IMR-90 (cell line): Measurements from ENCODE around the gene HADHB. TPM values are rescaled to one million over a fixed set of nuclear protein-coding genes. Genes with fewer than 3 reads are reported as not detected.

Experiments used
- ATAC-seq: fragments of 200-7000 bp; cut with Tn5 transposase; 2 replicates; pipeline ENCODE4 v1.9.1; 2020; ENCODE audit warnings: low read depth, mild to moderate bottlenecking, moderate library complexity
- BruUV-seq: library from RNA; stranded (reverse); fragments of 400-500 nt; replicated peaks from 2 replicates; lab custom pipeline; 2021; lab: Mats Ljungman, UMichigan
- CTCF ChIA-PET: fragments of 300-600 bp; formaldehyde crosslinking; extraction: SDS; loops from one replicate; lab custom pipeline; 2021; ENCODE audit warnings: antibody characterized with exemption; lab: Yijun Ruan, JAX
- POLR2A ChIA-PET: fragments of 300-600 bp; sonication (Branson Sonifier 250); formaldehyde crosslinking; loops from one replicate; lab custom pipeline; 2022; ENCODE audit warnings: antibody characterized with exemption; ENCODE audit not compliant: unreplicated experiment; lab: Charles Lee
- DNase-seq: peaks from one replicate; pipeline ENCODE4 v3.0.0; 2013
- H2AFZ ChIP-seq: replicated peaks from 2 replicates; pipeline ENCODE3; 2013; ENCODE audit warnings: low read length, mild to moderate bottlenecking; ENCODE audit not compliant: poor library complexity
- H2AK5ac ChIP-seq: 2 replicates; pipeline ENCODE4 v1.6.1; 2013; ENCODE audit warnings: low read depth, low read length, inconsistent platforms
- H2AK9ac ChIP-seq: replicated peaks from 2 replicates; pipeline ENCODE3; 2013; ENCODE audit warnings: mild to moderate bottlenecking, low read depth, low read length, moderate library complexity; ENCODE audit not compliant: poor library complexity
- H2BK120ac ChIP-seq: 2 replicates; pipeline ENCODE4 v1.6.1; 2013; ENCODE audit warnings: low read depth, low read length, inconsistent platforms
- H2BK15ac ChIP-seq: 3 replicates; pipeline ENCODE4 v1.6.1; 2013; ENCODE audit warnings: low read depth, low read length, inconsistent platforms
- H2BK20ac ChIP-seq: 2 replicates; pipeline ENCODE4 v1.6.1; 2013; ENCODE audit warnings: low read depth, mild to moderate bottlenecking, inconsistent platforms, low read length, moderate library complexity
- H2BK5ac ChIP-seq: 2 replicates; pipeline ENCODE4 v1.6.1; 2013; ENCODE audit warnings: mild to moderate bottlenecking, low read depth, low read length, inconsistent platforms; ENCODE audit not compliant: poor library complexity, severe bottlenecking
- H3K14ac ChIP-seq: replicated peaks from 2 replicates; pipeline ENCODE4 v1.6.1; 2013; ENCODE audit warnings: low read depth, low read length, inconsistent platforms
- H3K18ac ChIP-seq: 2 replicates; pipeline ENCODE4 v1.6.1; 2013; ENCODE audit warnings: low read depth, low read length, control low read depth
- H3K23ac ChIP-seq: 2 replicates; pipeline ENCODE4 v1.6.1; 2013; ENCODE audit warnings: low read depth, low read length, inconsistent platforms
- H3K27ac ChIP-seq: 2 replicates; pipeline ENCODE4 v1.5.1; 2013; ENCODE audit warnings: mild to moderate bottlenecking, control low read depth, low read length; ENCODE audit not compliant: insufficient read depth
- H3K27me3 ChIP-seq: 2 replicates; pipeline ENCODE4 v1.6.1; 2013; ENCODE audit warnings: low read length; ENCODE audit not compliant: control insufficient read depth, insufficient read depth
- H3K36me3 ChIP-seq: 2 replicates; pipeline ENCODE4 v1.6.1; 2013; ENCODE audit warnings: low read length, mixed read lengths; ENCODE audit not compliant: control insufficient read depth, insufficient read depth
- H3K4ac ChIP-seq: 2 replicates; pipeline ENCODE4 v1.6.1; 2013; ENCODE audit warnings: low read depth, low read length, inconsistent platforms
- H3K4me1 ChIP-seq: 2 replicates; pipeline ENCODE4 v1.6.1; 2013; ENCODE audit warnings: low read length, mixed read lengths; ENCODE audit not compliant: control insufficient read depth, insufficient read depth
- H3K4me2 ChIP-seq: 2 replicates; pipeline ENCODE4 v1.6.1; 2013; ENCODE audit warnings: low read depth, mild to moderate bottlenecking, control low read depth, low read length, moderate library complexity
- H3K4me3 ChIP-seq: 2 replicates; pipeline ENCODE4 v1.5.1; 2013; ENCODE audit warnings: low read depth, mild to moderate bottlenecking, control low read depth, low read length, moderate library complexity; ENCODE audit not compliant: insufficient read depth
- H3K56ac ChIP-seq: 2 replicates; pipeline ENCODE4 v1.6.1; 2013; ENCODE audit warnings: low read length, inconsistent platforms; ENCODE audit not compliant: insufficient read depth; ENCODE audit errors: extremely low read depth
- H3K79me1 ChIP-seq, 2 experiments: 2 replicates each; pipeline ENCODE4 v1.6.1; 2013; ENCODE audit warnings: low read length in 2 of 2, inconsistent platforms in 1 of 2, low read depth in 1 of 2
- H3K9ac ChIP-seq: 2 replicates; pipeline ENCODE4 v1.6.1; 2013; ENCODE audit warnings: low read depth, low read length, control low read depth
- H3K9me1 ChIP-seq: 2 replicates; pipeline ENCODE4 v1.6.1; 2013; ENCODE audit warnings: low read length, inconsistent platforms; ENCODE audit not compliant: insufficient read depth
- H3K9me3 ChIP-seq: 2 replicates; pipeline ENCODE4 v1.6.1; 2013; ENCODE audit warnings: low read length; ENCODE audit not compliant: control insufficient read depth, insufficient read depth
- H4K20me1 ChIP-seq: 2 replicates; pipeline ENCODE4 v1.6.1; 2013; ENCODE audit warnings: low read length, inconsistent platforms; ENCODE audit not compliant: insufficient read depth
- H4K5ac ChIP-seq: 2 replicates; pipeline ENCODE4 v1.6.1; 2013; ENCODE audit warnings: mild to moderate bottlenecking, low read depth, low read length, control low read depth
- H4K8ac ChIP-seq, 2 experiments: 2 replicates each; pipeline ENCODE4 v1.6.1; 2013; ENCODE audit warnings: low read depth in 2 of 2, low read length in 2 of 2, control low read depth in 1 of 2, inconsistent platforms in 1 of 2
- H4K91ac ChIP-seq: 2 replicates; pipeline ENCODE4 v1.6.1; 2013; ENCODE audit warnings: low read depth, low read length, inconsistent platforms; ENCODE audit not compliant: insufficient read depth
- CEBPB ChIP-seq: IDR thresholded peaks from 2 replicates; pipeline ENCODE4 v1.6.1; 2012; ENCODE audit warnings: low read depth, low read length, improper control_type of control experiment
- CHD1 ChIP-seq: IDR thresholded peaks from 2 replicates; pipeline ENCODE4 v1.6.1; 2012; ENCODE audit warnings: low read depth, low read length, improper control_type of control experiment
- FOS ChIP-seq: fragments of 150-350 bp; IDR thresholded peaks from 2 replicates; pipeline ENCODE4 v1.6.1; 2016; ENCODE audit warnings: low read depth, low read length
- MAFK ChIP-seq: IDR thresholded peaks from 2 replicates; pipeline ENCODE4 v1.6.1; 2012; ENCODE audit warnings: low read depth, low read length, improper control_type of control experiment
- MAZ ChIP-seq: IDR thresholded peaks from 2 replicates; pipeline ENCODE4 v1.6.1; 2012; ENCODE audit warnings: low read depth, mild to moderate bottlenecking, low read length, improper control_type of control experiment, moderate library complexity, borderline replicate concordance
- MXI1 ChIP-seq: IDR thresholded peaks from 2 replicates; pipeline ENCODE4 v1.6.1; 2012; ENCODE audit warnings: low read depth, mild to moderate bottlenecking, low read length, moderate library complexity, borderline replicate concordance
- NFE2L2 ChIP-seq: fragments of 150-350 bp; IDR thresholded peaks from 2 replicates; pipeline ENCODE4 v1.6.1; 2016; ENCODE audit warnings: low read depth, mild to moderate bottlenecking, low read length
- POLR2A ChIP-seq: IDR thresholded peaks from 2 replicates; pipeline ENCODE4 v1.6.1; 2012; ENCODE audit warnings: mild to moderate bottlenecking, low read depth, low read length
- RAD21 ChIP-seq: IDR thresholded peaks from 2 replicates; pipeline ENCODE4 v1.6.1; 2012; ENCODE audit warnings: low read length, improper control_type of control experiment
- RCOR1 ChIP-seq: IDR thresholded peaks from 2 replicates; pipeline ENCODE4 v1.6.1; 2012; ENCODE audit warnings: mild to moderate bottlenecking, low read length, improper control_type of control experiment; ENCODE audit not compliant: insufficient replicate concordance
- RFX5 ChIP-seq: IDR thresholded peaks from 2 replicates; pipeline ENCODE4 v1.8.0; 2012; ENCODE audit warnings: low read depth, mild to moderate bottlenecking, low read length, moderate library complexity
- SMC3 ChIP-seq: fragments of 150-350 bp; IDR thresholded peaks from 2 replicates; pipeline ENCODE4 v1.6.1; 2016; ENCODE audit warnings: low read depth, mild to moderate bottlenecking, antibody characterized with exemption, low read length, moderate library complexity
- WGBS, 2 experiments: methylation state at CpG; one replicate each; pipeline versions ENCODE4 v1.1.5 to v1.1.7; 2013; ENCODE audit warnings: missing lambda C conversion rate in 2 of 2; ENCODE audit not compliant: insufficient read length in 1 of 2; ENCODE audit errors: extremely low coverage in 2 of 2; 5-methylcytosine and 5-hydroxymethylcytosine counted together
- dilution Hi-C: fragments of 300-500 bp; cut with HindIII; formaldehyde crosslinking; loops from one replicate; pipeline ENCODE4 v1.14.3; 2018; ENCODE audit warnings: low sequenced_read_pairs; ENCODE audit not compliant: unreplicated experiment
- in situ Hi-C: fragments of 300-500 bp; cut with MboI; formaldehyde crosslinking; loops from 3 replicates; pipeline ENCODE4 v1.14.3; 2019; ENCODE audit warnings: low sequenced_read_pairs, inconsistent platforms, mixed read lengths
- intact Hi-C: fragments of 100-400 bp; cut with micrococcal nuclease; formaldehyde crosslinking; loops from 2 replicates; pipeline ENCODE4 v1.10.0; 2022
- polyA plus RNA-seq, 3 experiments: library from polyadenylated mRNA; depleted of rRNA; stranded (reverse); fragments of >200 nt; gene quantifications; 2 replicates each; pipeline ENCODE4 v1.2.3, GENCODE V29; 2012; ENCODE audit warnings: low replicate concordance in 1 of 3
- total RNA-seq: library from RNA; depleted of rRNA; stranded (reverse); fragments of >200 nt; gene quantifications from 2 replicates; pipeline ENCODE4 v1.2.3, GENCODE V29; 2012
- TF ChIP-seq, protein P1 (sequence below): fragments of 150-350 bp; IDR thresholded peaks from 2 replicates; pipeline ENCODE4 v1.6.1; 2016; ENCODE audit warnings: low read depth, mild to moderate bottlenecking, low read length, moderate library complexity, borderline replicate concordance
- TF ChIP-seq, protein P2 (sequence below): fragments of 150-350 bp; IDR thresholded peaks from 2 replicates; pipeline ENCODE4 v1.6.1; 2017; ENCODE audit warnings: mild to moderate bottlenecking, antibody characterized with exemption, low read length, low read depth

The HADHB gene
- total and polyA plus RNA-seq, 2 of the 4 experiments (the other 2 are of a cell fraction) = 67.9 to 79.8 TPM

DNA sequence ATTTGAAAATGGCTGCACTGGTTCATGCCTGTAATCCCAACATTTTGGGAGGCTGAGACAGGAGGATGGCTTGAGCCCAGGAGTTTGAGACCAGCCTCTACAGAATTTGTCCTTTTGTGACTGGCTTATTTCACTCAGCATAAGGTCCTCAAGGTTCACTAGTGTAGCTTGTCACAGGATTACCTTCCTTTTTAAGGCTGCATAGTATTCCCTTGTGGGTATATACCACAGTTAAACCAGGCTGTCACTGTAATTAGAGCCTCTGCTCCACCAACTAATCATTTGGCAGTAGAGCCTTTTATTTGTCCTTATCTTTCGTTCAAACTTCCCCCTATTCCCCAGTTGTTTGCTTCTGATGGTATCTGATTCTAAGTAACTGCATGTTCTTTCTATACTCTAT is 50.8 kb downstream of the HADHB start:
- Histone ChIP-seq H4K20me1 (no peaks in the 10 kb centered on the region), H3K36me3 (no peaks in the 10 kb centered on the region), H3K9me1 (0 out of 2 replicates have a peak, but pooled peaks cover 2% of the 10 kb centered on the region), H3K18ac (no peak overlapping the region), H3K9me3 (no peaks in the 10 kb centered on the region), H3K27me3 (no peaks in the 10 kb centered on the region), H3K14ac (no peak overlapping the region), H3K56ac (no peak overlapping the region), H4K91ac (no peak overlapping the region), H2AK9ac (no peak overlapping the region), H3K27ac (no peak overlapping the region), H2BK20ac (no peak overlapping the region), H3K79me1 (no peaks in the 10 kb centered on the region), H3K4me2 (no peak overlapping the region), H3K4ac (no peak overlapping the region), H2BK120ac (no peak overlapping the region), H3K4me1 (peaks cover 10% of the 10 kb centered on the region), H2BK15ac (no peak overlapping the region), H4K5ac (no peak overlapping the region), H4K8ac (no peak overlapping the region), H3K23ac (no peak overlapping the region), H3K4me3 (no peak overlapping the region), H2BK5ac (no peak overlapping the region), H3K9ac (no peak overlapping the region), H2AFZ (no peak overlapping the region), H2AK5ac (no peak overlapping the region)
- no TSS peak for BruUV-seq
- ChIA-PET CTCF (no interaction called here), POLR2A (no interaction called here)
- DNase-seq (no peak), ATAC-seq (no peak)
- no CpG with 5 or more reads among the region's 1 CpG for WGBS, 2 experiments
- in situ Hi-C loops = no loop called here
- dilution Hi-C loops = no loop called here
- no peak for TF ChIP-seq SMC3
- no peak for TF ChIP-seq FOS
- TF ChIP-seq MAZ = no peak
- TF ChIP-seq CEBPB = no peak
- no peak for TF ChIP-seq CHD1
- no peak for TF ChIP-seq NFE2L2
- TF ChIP-seq RCOR1 = no peak
- TF ChIP-seq RAD21 = no peak
- TF ChIP-seq MXI1 = no peak
- no peak for TF ChIP-seq POLR2A
- TF ChIP-seq, protein P1, sequence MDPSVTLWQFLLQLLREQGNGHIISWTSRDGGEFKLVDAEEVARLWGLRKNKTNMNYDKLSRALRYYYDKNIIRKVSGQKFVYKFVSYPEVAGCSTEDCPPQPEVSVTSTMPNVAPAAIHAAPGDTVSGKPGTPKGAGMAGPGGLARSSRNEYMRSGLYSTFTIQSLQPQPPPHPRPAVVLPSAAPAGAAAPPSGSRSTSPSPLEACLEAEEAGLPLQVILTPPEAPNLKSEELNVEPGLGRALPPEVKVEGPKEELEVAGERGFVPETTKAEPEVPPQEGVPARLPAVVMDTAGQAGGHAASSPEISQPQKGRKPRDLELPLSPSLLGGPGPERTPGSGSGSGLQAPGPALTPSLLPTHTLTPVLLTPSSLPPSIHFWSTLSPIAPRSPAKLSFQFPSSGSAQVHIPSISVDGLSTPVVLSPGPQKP = no peak
- TF ChIP-seq MAFK = no peak
- TF ChIP-seq, protein P2, sequence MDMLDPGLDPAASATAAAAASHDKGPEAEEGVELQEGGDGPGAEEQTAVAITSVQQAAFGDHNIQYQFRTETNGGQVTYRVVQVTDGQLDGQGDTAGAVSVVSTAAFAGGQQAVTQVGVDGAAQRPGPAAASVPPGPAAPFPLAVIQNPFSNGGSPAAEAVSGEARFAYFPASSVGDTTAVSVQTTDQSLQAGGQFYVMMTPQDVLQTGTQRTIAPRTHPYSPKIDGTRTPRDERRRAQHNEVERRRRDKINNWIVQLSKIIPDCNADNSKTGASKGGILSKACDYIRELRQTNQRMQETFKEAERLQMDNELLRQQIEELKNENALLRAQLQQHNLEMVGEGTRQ = no peak
- TF ChIP-seq RFX5 = no peak
- intact Hi-C loops = no loop called here
